SK-N-SH (cell line): ENCODE data around the gene DCUN1D3. TPM values are rescaled to one million over a fixed set of nuclear protein-coding genes. Genes with fewer than 3 reads are reported as not detected.

Experiments
- CTCF ChIA-PET: fragments of 300-600, 350-600 bp; formaldehyde crosslinking; extraction: SDS; loops from one replicate; lab custom pipeline; 2021; lab: Yijun Ruan, JAX
- POLR2A ChIA-PET: fragments of 350-600 bp; sonication (Branson Sonifier 250); formaldehyde crosslinking; extraction: SDS; loops from one replicate; lab custom pipeline; 2020; ENCODE audit warnings: antibody characterized with exemption, inconsistent platforms; lab: Yijun Ruan, JAX
- DNase-seq: peaks from one replicate; pipeline ENCODE4 v3.0.0; 2012
- H2AFZ ChIP-seq: fragments of 200-600 bp; sonication (generic); 2 replicates; pipeline ENCODE4 v1.8.1; 2016; ENCODE audit warnings: antibody characterized with exemption, mild to moderate bottlenecking, low read depth
- H3F3A ChIP-seq: fragments of 200-600 bp; sonication (generic); replicated peaks from 2 replicates; pipeline ENCODE3; 2016; ENCODE audit warnings: antibody characterized with exemption, mild to moderate bottlenecking; ENCODE audit not compliant: insufficient read depth
- H3K27ac ChIP-seq, 2 experiments: fragments of 200-500 bp in 1 of 2; fragments of 200-600 bp in 1 of 2; sonication (Bioruptor generic) in 1 of 2; sonication (generic), shearing (Covaris generic) in 1 of 2; 2 replicates each; pipeline versions ENCODE4 v1.5.1 to v1.6.1; 2014 to 2016; ENCODE audit warnings: low read depth in 2 of 2, inconsistent platforms in 1 of 2, low read length in 1 of 2, mild to moderate bottlenecking in 1 of 2, mixed read lengths in 1 of 2
- H3K27me3 ChIP-seq: fragments of 200-600 bp; sonication (generic), shearing (Covaris generic); 2 replicates; pipeline ENCODE4 v1.6.1; 2016; ENCODE audit warnings: mixed run types; ENCODE audit not compliant: insufficient read depth
- H3K36me3 ChIP-seq, 2 experiments: fragments of 200-500 bp in 1 of 2; fragments of 200-600 bp in 1 of 2; sonication (Bioruptor generic) in 1 of 2; sonication (generic) in 1 of 2; replicated peaks in 1 of 2; 2 replicates each; pipeline versions ENCODE3 to v1.5.1; 2014 to 2016; ENCODE audit warnings: low read length in 1 of 2, mild to moderate bottlenecking in 1 of 2; ENCODE audit not compliant: insufficient read depth in 2 of 2, control insufficient read depth in 1 of 2
- H3K4me1 ChIP-seq, 2 experiments: fragments of 200-500 bp in 1 of 2; fragments of 200-600 bp in 1 of 2; sonication (Bioruptor generic) in 1 of 2; sonication (generic), shearing (Covaris generic) in 1 of 2; 2 replicates each; pipeline versions ENCODE4 v1.5.1 to v1.6.1; 2014 to 2016; ENCODE audit warnings: low read depth in 1 of 2, low read length in 1 of 2, mixed run types in 1 of 2; ENCODE audit not compliant: insufficient read depth in 2 of 2, control insufficient read depth in 1 of 2
- H3K4me2 ChIP-seq: fragments of 200-600 bp; sonication (generic), shearing (Covaris generic); 2 replicates; pipeline ENCODE4 v1.6.1; 2017; ENCODE audit warnings: mixed run types
- H3K4me3 ChIP-seq, 2 experiments: fragments of 200-500 bp in 1 of 2; fragments of 200-600 bp in 1 of 2; sonication (Bioruptor generic) in 1 of 2; sonication (generic), shearing (Covaris generic) in 1 of 2; 2 replicates each; pipeline versions ENCODE4 v1.5.1 to v1.8.1; 2014 to 2016; ENCODE audit warnings: low read depth in 2 of 2, inconsistent platforms in 1 of 2, low read length in 1 of 2, mild to moderate bottlenecking in 1 of 2, mixed read lengths in 1 of 2, moderate library complexity in 1 of 2
- H3K79me2 ChIP-seq: fragments of 200-600 bp; sonication (generic); 2 replicates; pipeline ENCODE4 v1.8.1; 2017; ENCODE audit warnings: mild to moderate bottlenecking; ENCODE audit not compliant: insufficient read depth
- H3K9ac ChIP-seq: fragments of 200-600 bp; sonication (generic); 2 replicates; pipeline ENCODE4 v1.6.1; 2017; ENCODE audit warnings: mixed run types
- H3K9me2 ChIP-seq: fragments of 200-600 bp; sonication (generic); 2 replicates; pipeline ENCODE4 v1.6.1; 2017; ENCODE audit warnings: mixed run types
- H3K9me3 ChIP-seq: fragments of 200-600 bp; sonication (generic); 2 replicates; pipeline ENCODE4 v1.6.1; 2017; ENCODE audit warnings: mixed run types, mild to moderate bottlenecking, moderate library complexity
- H4K20me1 ChIP-seq: fragments of 200-600 bp; sonication (generic); 2 replicates; pipeline ENCODE4 v1.6.1; 2017; ENCODE audit warnings: mild to moderate bottlenecking, mixed run types; ENCODE audit not compliant: insufficient read depth
- CHD2 ChIP-seq: fragments of 150-350 bp; IDR thresholded peaks from 2 replicates; pipeline ENCODE4 v1.6.1; 2018; ENCODE audit warnings: low read length; ENCODE audit not compliant: partially characterized antibody
- FOXM1 ChIP-seq: IDR thresholded peaks from 2 replicates; pipeline ENCODE4 v1.4.0; 2012; ENCODE audit warnings: low read depth, mild to moderate bottlenecking
- GABPA ChIP-seq: IDR thresholded peaks from 2 replicates; pipeline ENCODE4 v1.4.0; 2012; ENCODE audit warnings: low read depth, mild to moderate bottlenecking
- IRF3 ChIP-seq: fragments of 150-350 bp; IDR thresholded peaks from 2 replicates; pipeline ENCODE4 v1.6.1; 2016; ENCODE audit warnings: mild to moderate bottlenecking, low read depth, low read length
- MAX ChIP-seq: IDR thresholded peaks from 2 replicates; pipeline ENCODE4 v1.4.0; 2012; ENCODE audit warnings: low read depth
- MXI1 ChIP-seq: IDR thresholded peaks from 2 replicates; pipeline ENCODE4 v1.6.1; 2012; ENCODE audit warnings: mild to moderate bottlenecking, low read depth, low read length, improper control_type of control experiment
- NRF1 ChIP-seq: IDR thresholded peaks from 2 replicates; pipeline ENCODE4 v1.6.1; 2012; ENCODE audit warnings: low read depth, mild to moderate bottlenecking, low read length
- PBX3 ChIP-seq: IDR thresholded peaks from 2 replicates; pipeline ENCODE4; 2012
- POLR2AphosphoS5 ChIP-seq: IDR thresholded peaks from 2 replicates; pipeline ENCODE4 v1.6.1; 2012; ENCODE audit warnings: low read depth, low read length
- RCOR1 ChIP-seq: fragments of 150-350 bp; IDR thresholded peaks from 2 replicates; pipeline ENCODE4 v1.6.1; 2017; ENCODE audit warnings: antibody characterized with exemption, low read length
- RFX5 ChIP-seq: IDR thresholded peaks from 2 replicates; pipeline ENCODE4 v1.6.1; 2012; ENCODE audit warnings: mild to moderate bottlenecking, improper control_type of control experiment, low read length
- TAF1 ChIP-seq: IDR thresholded peaks from 2 replicates; pipeline ENCODE4 v1.6.1; 2012; ENCODE audit warnings: low read depth, mild to moderate bottlenecking, low read length, moderate library complexity, borderline replicate concordance
- TCF12 ChIP-seq: IDR thresholded peaks from 2 replicates; pipeline ENCODE4 v1.4.0; 2012
- TEAD4 ChIP-seq: IDR thresholded peaks from 2 replicates; pipeline ENCODE4 v1.4.0; 2012; ENCODE audit warnings: mild to moderate bottlenecking, borderline replicate concordance; ENCODE audit not compliant: insufficient read depth
- USF1 ChIP-seq: IDR thresholded peaks from 2 replicates; pipeline ENCODE4 v1.4.0; 2012; ENCODE audit warnings: low read depth, borderline replicate concordance
- YY1 ChIP-seq: IDR thresholded peaks from 2 replicates; pipeline ENCODE4 v1.4.0; 2012; ENCODE audit warnings: low read depth, mild to moderate bottlenecking
- WGBS: methylation state at CpG from one replicate; pipeline ENCODE4 v1.1.6; 2017; ENCODE audit warnings: low lambda C conversion rate; 5-methylcytosine and 5-hydroxymethylcytosine counted together
- polyA plus RNA-seq, 3 experiments: library from polyadenylated mRNA; depleted of rRNA; stranded (reverse); fragments of >200 nt; gene quantifications; 2 replicates each; pipeline ENCODE4 v1.2.3, GENCODE V29; 2012
- TF ChIP-seq, protein P1 (sequence below): fragments of 150-350 bp; IDR thresholded peaks from 2 replicates; pipeline ENCODE4 v1.6.1; 2017; ENCODE audit warnings: antibody characterized with exemption, low read length, low read depth, borderline replicate concordance

The DCUN1D3 gene
- polyA plus RNA-seq, 1 of the 3 experiments (the other 2 are of a cell fraction): 4.7 TPM

- no peak for TF ChIP-seq RFX5
- no peak for TF ChIP-seq NRF1
- TF ChIP-seq TAF1: no peak
- TF ChIP-seq, all 33 proteins: peak for 0
Observed at GRCh38 chr16:20918486-20919239, 18.5 kb upstream of the DCUN1D3 start (continued).

DNA sequence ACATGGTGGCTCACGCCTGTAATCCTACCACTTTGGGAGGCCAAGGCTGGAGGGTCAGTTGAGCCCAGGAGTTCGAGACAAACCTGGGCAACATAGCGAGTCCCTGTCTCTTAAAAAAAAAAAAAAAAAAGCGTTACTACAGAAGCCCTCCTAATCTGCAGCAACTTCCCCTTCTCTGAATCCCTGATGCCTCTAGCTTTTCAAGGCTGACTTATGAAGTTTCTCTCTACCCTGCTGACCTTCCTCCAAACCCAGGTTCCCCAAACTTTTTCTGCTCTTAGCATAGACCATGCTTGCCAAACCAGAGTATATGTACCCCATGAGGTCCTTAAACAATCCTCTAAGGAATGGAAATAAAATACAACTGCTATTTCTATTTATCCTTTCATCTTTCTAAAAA, 16.8 kb upstream of the DCUN1D3 start:
- no peak for TF ChIP-seq RCOR1
- TF ChIP-seq YY1: no peak
- no peak for TF ChIP-seq TCF12
- no peak for TF ChIP-seq PBX3
- TF ChIP-seq RFX5: no peak
- TF ChIP-seq MAX: no peak
- TF ChIP-seq USF1: no peak
- TF ChIP-seq TAF1: no peak
- TF ChIP-seq FOXM1: no peak
- TF ChIP-seq GABPA: no peak
- TF ChIP-seq TEAD4: no peak
- TF ChIP-seq, protein P1, sequence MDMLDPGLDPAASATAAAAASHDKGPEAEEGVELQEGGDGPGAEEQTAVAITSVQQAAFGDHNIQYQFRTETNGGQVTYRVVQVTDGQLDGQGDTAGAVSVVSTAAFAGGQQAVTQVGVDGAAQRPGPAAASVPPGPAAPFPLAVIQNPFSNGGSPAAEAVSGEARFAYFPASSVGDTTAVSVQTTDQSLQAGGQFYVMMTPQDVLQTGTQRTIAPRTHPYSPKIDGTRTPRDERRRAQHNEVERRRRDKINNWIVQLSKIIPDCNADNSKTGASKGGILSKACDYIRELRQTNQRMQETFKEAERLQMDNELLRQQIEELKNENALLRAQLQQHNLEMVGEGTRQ: no peak
- TF ChIP-seq CHD2: no peak
- TF ChIP-seq IRF3: no peak
- no peak for TF ChIP-seq POLR2AphosphoS5
- TF ChIP-seq MXI1: no peak
- DNase-seq: no peak
- no peak overlapping the region for H3K4me2 ChIP-seq
- H3K4me1 ChIP-seq: peaks cover 0 to 6% of the 10 kb centered on the region in 2 experiments; a peak in 1 of 4 replicates
- no peak overlapping the region for H3K9ac ChIP-seq
- H3K9me2 ChIP-seq: no peaks in the 10 kb centered on the region
- H3K27ac ChIP-seq: no peak overlapping the region
- H3K79me2 ChIP-seq: no peaks in the 10 kb centered on the region
- no peak overlapping the region for H3K4me3 ChIP-seq
- no peaks in the 10 kb centered on the region for H3K36me3 ChIP-seq
- ChIA-PET CTCF (no interaction called here), POLR2A (no interaction called here)
- no peaks in the 10 kb centered on the region for H4K20me1 ChIP-seq
- peaks cover 3% of the 10 kb centered on the region for H3F3A ChIP-seq
- no peak overlapping the region for H2AFZ ChIP-seq
- H3K27me3 ChIP-seq: no peaks in the 10 kb centered on the region
- no peaks in the 10 kb centered on the region for H3K9me3 ChIP-seq
- WGBS: 93% methylated on average over 4 of the region's 4 CpGs
